HEK293 (cell line): ENCODE measurements around the gene KIF2C.

Source experiments
- CTCF ChIA-PET: fragments of 350-600 bp; formaldehyde crosslinking; extraction: SDS; loops from one replicate; lab custom pipeline; 2021; ENCODE audit warnings: antibody characterized with exemption; lab: Yijun Ruan, JAX
- POLR2A ChIA-PET: fragments of 300-600 bp; formaldehyde crosslinking; extraction: SDS; loops from one replicate; lab custom pipeline; 2020; ENCODE audit warnings: antibody characterized with exemption, inconsistent platforms; lab: Yijun Ruan, JAX
- H3K27ac ChIP-seq: fragments of 200-500 bp; sonication (Bioruptor generic); 2 replicates; pipeline ENCODE4 v1.5.1; 2014; ENCODE audit warnings: low read depth, low read length, control low read depth, inconsistent platforms; ENCODE audit errors: extremely low read depth
- H3K36me3 ChIP-seq, 2 experiments: fragments of 200-500 bp in 1 of 2; sonication (Bioruptor generic) in 1 of 2; 1 replicate in 1 of 2; 2 replicates in 1 of 2; pipeline ENCODE4 v1.5.1; 2014 to 2017; ENCODE audit warnings: inconsistent platforms in 2 of 2, low read length in 2 of 2; ENCODE audit not compliant: control insufficient read depth in 2 of 2, insufficient read depth in 1 of 2
- H3K4me1 ChIP-seq: fragments of 200-500 bp; sonication (Bioruptor generic); 2 replicates; pipeline ENCODE4 v1.5.1; 2014; ENCODE audit warnings: mild to moderate bottlenecking, low read length, inconsistent platforms; ENCODE audit not compliant: control insufficient read depth, insufficient read depth
- H3K4me3 ChIP-seq: 2 replicates; pipeline ENCODE4 v1.5.1; 2011; ENCODE audit warnings: low read depth, mild to moderate bottlenecking, control low read depth, low read length, moderate library complexity
- H3K9me3 ChIP-seq: fragments of 200-500 bp; sonication (Bioruptor generic); 2 replicates; pipeline ENCODE4 v1.5.1; 2014; ENCODE audit warnings: low read depth, low read length, inconsistent platforms; ENCODE audit not compliant: control insufficient read depth, insufficient read depth
- EGR2 ChIP-seq: fragments of 450-650 bp; formaldehyde crosslinking; IDR thresholded peaks from 2 replicates; pipeline ENCODE4 v1.5.1; 2016; ENCODE audit warnings: low read depth, missing biosample characterization, missing genetic modification characterization
- GLIS2 ChIP-seq: fragments of 450-650 bp; formaldehyde crosslinking; IDR thresholded peaks from 2 replicates; pipeline ENCODE4 v1.5.1; 2016; ENCODE audit warnings: missing biosample characterization, missing genetic modification characterization
- HOXC10 ChIP-seq: sonication (generic); formaldehyde crosslinking; IDR thresholded peaks from 2 replicates; pipeline ENCODE4 v1.8.1; 2023; ENCODE audit warnings: mild to moderate bottlenecking, missing genetic modification reagents
- REPIN1 ChIP-seq: fragments of 450-650 bp; formaldehyde crosslinking; IDR thresholded peaks from 2 replicates; pipeline ENCODE4 v1.5.1; 2017; ENCODE audit warnings: missing biosample characterization, missing genetic modification characterization, low read depth
- ZFHX2 ChIP-seq: fragments of 450-650 bp; formaldehyde crosslinking; conservative IDR thresholded peaks from 2 replicates; pipeline ENCODE4 v1.5.1; 2016; ENCODE audit warnings: missing biosample characterization, missing genetic modification characterization
- ZNF138 ChIP-seq: fragments of 450-650 bp; formaldehyde crosslinking; IDR thresholded peaks from 2 replicates; pipeline ENCODE4 v1.5.1; 2016; ENCODE audit warnings: missing biosample characterization, missing genetic modification characterization, borderline replicate concordance
- ZNF2 ChIP-seq: fragments of 450-650 bp; formaldehyde crosslinking; IDR thresholded peaks from 2 replicates; pipeline ENCODE4 v1.5.1; 2016; ENCODE audit warnings: missing biosample characterization, missing genetic modification characterization
- ZNF311 ChIP-seq: fragments of 450-650 bp; formaldehyde crosslinking; IDR thresholded peaks from 2 replicates; pipeline ENCODE4 v1.5.1; 2017; ENCODE audit warnings: missing biosample characterization, missing genetic modification characterization, borderline replicate concordance
- ZNF335 ChIP-seq: fragments of 450-650 bp; formaldehyde crosslinking; conservative IDR thresholded peaks from 2 replicates; pipeline ENCODE4 v1.5.1; 2016; ENCODE audit warnings: missing biosample characterization, missing genetic modification characterization
- ZNF561 ChIP-seq: fragments of 450-650 bp; IDR thresholded peaks from 2 replicates; pipeline ENCODE4 v1.5.1; 2018; ENCODE audit warnings: missing biosample characterization, missing genetic modification characterization, borderline replicate concordance
- ZNF571 ChIP-seq: fragments of 450-650 bp; formaldehyde crosslinking; IDR thresholded peaks from 2 replicates; pipeline ENCODE4 v1.5.0; 2017; ENCODE audit warnings: missing biosample characterization, missing genetic modification characterization
- ZNF585B ChIP-seq: fragments of 450-650 bp; formaldehyde crosslinking; IDR thresholded peaks from 2 replicates; pipeline ENCODE4 v1.5.1; 2016; ENCODE audit warnings: missing biosample characterization, missing genetic modification characterization
- ZNF768 ChIP-seq: fragments of 450-650 bp; formaldehyde crosslinking; IDR thresholded peaks from 2 replicates; pipeline ENCODE4 v1.5.1; 2018; ENCODE audit warnings: missing biosample characterization, mild to moderate bottlenecking, missing genetic modification characterization
- ZNF791 ChIP-seq: fragments of 450-650 bp; formaldehyde crosslinking; IDR thresholded peaks from 2 replicates; pipeline ENCODE4 v1.5.1; 2016; ENCODE audit warnings: missing biosample characterization, missing genetic modification characterization
- TF ChIP-seq, protein P1 (sequence below): fragments of 450-650 bp; formaldehyde crosslinking; IDR thresholded peaks from 2 replicates; pipeline ENCODE4 v1.5.1; 2016; ENCODE audit warnings: missing biosample characterization, missing genetic modification characterization
- TF ChIP-seq, protein P2 (sequence below): fragments of 450-650 bp; formaldehyde crosslinking; IDR thresholded peaks from 2 replicates; pipeline ENCODE4 v1.5.1; 2017; ENCODE audit warnings: missing biosample characterization, mild to moderate bottlenecking, missing genetic modification characterization, moderate library complexity
- TF ChIP-seq, protein P3 (sequence below): fragments of 450-650 bp; formaldehyde crosslinking; IDR thresholded peaks from 2 replicates; pipeline ENCODE4 v1.5.1; 2016; ENCODE audit warnings: missing biosample characterization, missing genetic modification characterization
- TF ChIP-seq, protein P4 (sequence below): fragments of 450-650 bp; formaldehyde crosslinking; conservative IDR thresholded peaks from 2 replicates; pipeline ENCODE4 v1.5.1; 2016; ENCODE audit warnings: low read depth, missing biosample characterization, missing genetic modification characterization
- TF ChIP-seq, protein P5 (sequence below): fragments of 450-650 bp; formaldehyde crosslinking; IDR thresholded peaks from 2 replicates; pipeline ENCODE4 v1.5.1; 2016; ENCODE audit warnings: missing biosample characterization, missing genetic modification characterization

Gene KIF2C

DNA sequence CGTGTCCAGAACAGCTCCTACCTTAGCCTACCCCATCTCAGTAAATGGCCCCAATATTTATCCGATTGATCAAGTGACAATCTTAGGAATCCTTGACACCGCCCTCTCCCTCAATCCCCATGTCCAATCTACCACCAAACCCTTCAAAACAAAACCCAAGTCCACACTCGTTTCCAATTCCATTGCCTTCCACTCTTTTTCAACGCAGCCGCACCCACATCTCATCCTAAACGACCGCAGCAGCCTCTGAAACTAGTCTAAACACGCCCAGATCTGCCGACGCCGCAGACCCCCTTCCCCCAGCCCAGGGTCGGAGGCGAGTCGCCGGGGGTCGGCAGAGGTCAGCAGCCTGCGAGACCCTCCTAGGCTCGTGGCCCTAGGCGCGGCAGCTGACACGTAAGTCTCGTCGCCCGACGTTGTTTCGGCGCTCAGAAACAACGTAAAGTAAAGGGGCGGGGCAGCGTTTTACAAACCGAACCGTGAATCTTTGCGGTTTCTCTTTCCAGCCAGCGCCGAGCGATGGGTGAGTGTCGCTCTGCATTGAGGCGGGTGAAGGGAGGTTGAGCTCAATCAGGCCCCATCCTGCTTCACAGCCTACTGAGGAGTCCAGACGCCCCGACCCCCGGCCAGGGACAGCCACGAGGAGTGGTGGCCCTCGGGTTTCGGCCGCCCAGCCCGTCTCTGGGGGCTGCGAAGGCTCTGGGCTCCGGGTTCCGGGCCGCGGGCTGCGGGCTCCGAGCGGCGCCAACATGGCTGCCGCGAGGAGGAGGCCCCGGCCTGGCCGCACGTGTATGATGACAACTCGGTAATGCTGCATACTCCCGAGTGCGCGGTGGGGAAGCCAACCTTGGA lies 35.7 kb downstream of the KIF2C start, which contains the start of gene RPS8 (continued):
- TF ChIP-seq, protein P1, sequence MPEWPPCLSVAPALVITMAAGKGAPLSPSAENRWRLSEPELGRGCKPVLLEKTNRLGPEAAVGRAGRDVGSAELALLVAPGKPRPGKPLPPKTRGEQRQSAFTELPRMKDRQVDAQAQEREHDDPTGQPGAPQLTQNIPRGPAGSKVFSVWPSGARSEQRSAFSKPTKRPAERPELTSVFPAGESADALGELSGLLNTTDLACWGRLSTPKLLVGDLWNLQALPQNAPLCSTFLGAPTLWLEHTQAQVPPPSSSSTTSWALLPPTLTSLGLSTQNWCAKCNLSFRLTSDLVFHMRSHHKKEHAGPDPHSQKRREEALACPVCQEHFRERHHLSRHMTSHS (tag by site-specific recombination): no peak
- TF ChIP-seq ZNF335: peak; percentile 38; the same call in 1 of the 2 replicates

DNA sequence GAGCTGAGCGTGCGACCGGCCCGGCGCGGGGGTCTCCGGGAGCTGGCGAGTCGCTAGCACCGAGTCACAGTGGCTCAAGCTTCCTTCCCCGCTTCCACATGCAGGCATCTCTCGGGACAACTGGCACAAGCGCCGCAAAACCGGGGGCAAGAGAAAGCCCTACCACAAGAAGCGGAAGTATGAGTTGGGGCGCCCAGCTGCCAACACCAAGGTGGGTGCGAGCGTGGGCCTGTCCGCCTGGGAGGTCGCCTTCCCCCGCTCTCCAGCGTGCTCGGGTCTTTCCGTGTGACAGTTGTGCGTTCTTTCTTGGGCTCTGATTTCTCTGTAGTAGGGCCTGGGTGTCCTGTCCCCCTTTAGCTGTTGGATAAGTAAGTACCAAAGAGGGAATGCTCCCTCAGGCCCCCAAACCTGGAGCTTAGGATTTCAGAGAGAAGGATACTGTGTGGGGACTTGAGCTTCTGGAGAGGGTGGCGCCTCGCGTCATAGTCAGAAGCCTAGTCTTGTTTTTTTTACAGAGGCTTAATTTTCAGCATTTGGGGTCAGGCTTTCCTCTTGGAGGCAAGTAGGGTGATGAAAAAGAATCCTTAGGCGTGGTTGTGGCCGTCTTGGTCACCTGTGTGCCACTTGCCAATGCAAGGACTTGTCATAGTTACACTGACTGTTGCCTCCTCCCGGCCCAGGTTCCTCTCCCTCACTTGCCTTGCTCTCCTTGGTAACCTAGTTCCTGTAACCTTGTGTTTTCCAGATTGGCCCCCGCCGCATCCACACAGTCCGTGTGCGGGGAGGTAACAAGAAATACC lies 36.5 kb downstream of the KIF2C start:
- Histone ChIP-seq H3K27ac (peak overlapping the region; percentile 99), H3K4me3 (peak overlapping the region; percentile 63), H3K4me1 (no peaks in the 10 kb centered on the region), H3K9me3 (no peaks in the 10 kb centered on the region), H3K36me3 (peaks cover 33 to 55% of the 10 kb centered on the region in 2 experiments; a peak in 2 of 3 replicates)
- POLR2A ChIA-PET: interaction anchor here (0.5 to 3.1 kb wide), 35 partner anchors 9 to 746 kb away, joined by 3 to 41 read pairs (median 6); partner anchors contain the start of genes ARMH1, BEST4, BTBD19 and DYNLT4
- peak; percentile 87 for TF ChIP-seq ZNF335
- peak; percentile 63 for TF ChIP-seq ZFHX2
- TF ChIP-seq ZNF768 (tag by site-specific recombination): no peak
- TF ChIP-seq EGR2 (tag by site-specific recombination): peak; percentile 57
- TF ChIP-seq, protein P2, sequence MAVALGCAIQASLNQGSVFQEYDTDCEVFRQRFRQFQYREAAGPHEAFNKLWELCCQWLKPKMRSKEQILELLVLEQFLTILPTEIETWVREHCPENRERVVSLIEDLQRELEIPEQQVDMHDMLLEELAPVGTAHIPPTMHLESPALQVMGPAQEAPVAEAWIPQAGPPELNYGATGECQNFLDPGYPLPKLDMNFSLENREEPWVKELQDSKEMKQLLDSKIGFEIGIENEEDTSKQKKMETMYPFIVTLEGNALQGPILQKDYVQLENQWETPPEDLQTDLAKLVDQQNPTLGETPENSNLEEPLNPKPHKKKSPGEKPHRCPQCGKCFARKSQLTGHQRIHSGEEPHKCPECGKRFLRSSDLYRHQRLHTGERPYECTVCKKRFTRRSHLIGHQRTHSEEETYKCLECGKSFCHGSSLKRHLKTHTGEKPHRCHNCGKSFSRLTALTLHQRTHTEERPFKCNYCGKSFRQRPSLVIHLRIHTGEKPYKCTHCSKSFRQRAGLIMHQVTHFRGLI (tag by site-specific recombination): peak; percentile 39; the same call in 1 of the 2 replicates
- CTCF ChIA-PET: interaction anchor here (0.6 to 2.2 kb wide), 3 partner anchors 11 to 296 kb away, joined by 3 to 11 read pairs (median 6); partner anchors contain the start of genes BEST4 and RNU5D-1

DNA sequence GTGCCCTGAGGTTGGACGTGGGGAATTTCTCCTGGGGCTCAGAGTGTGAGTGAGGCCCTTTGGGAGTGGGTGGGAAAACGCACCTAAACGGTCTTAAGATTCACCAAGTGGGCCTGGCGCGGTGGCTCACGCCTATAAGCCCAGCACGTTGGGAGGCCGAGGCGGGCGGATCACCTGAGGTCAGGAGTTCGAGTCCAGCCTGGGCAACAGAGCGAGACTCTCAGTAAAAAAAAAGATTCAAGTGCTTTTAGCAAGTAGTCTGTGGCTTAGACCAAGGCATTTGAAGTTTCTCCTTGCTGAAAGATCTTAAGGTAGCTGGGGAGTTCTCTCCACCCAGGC lies 37.1 kb downstream of the KIF2C start:
- no peaks in the 10 kb centered on the region for H3K9me3 ChIP-seq
- TF ChIP-seq ZNF571 (tag by site-specific recombination): no peak
- TF ChIP-seq, protein P3, sequence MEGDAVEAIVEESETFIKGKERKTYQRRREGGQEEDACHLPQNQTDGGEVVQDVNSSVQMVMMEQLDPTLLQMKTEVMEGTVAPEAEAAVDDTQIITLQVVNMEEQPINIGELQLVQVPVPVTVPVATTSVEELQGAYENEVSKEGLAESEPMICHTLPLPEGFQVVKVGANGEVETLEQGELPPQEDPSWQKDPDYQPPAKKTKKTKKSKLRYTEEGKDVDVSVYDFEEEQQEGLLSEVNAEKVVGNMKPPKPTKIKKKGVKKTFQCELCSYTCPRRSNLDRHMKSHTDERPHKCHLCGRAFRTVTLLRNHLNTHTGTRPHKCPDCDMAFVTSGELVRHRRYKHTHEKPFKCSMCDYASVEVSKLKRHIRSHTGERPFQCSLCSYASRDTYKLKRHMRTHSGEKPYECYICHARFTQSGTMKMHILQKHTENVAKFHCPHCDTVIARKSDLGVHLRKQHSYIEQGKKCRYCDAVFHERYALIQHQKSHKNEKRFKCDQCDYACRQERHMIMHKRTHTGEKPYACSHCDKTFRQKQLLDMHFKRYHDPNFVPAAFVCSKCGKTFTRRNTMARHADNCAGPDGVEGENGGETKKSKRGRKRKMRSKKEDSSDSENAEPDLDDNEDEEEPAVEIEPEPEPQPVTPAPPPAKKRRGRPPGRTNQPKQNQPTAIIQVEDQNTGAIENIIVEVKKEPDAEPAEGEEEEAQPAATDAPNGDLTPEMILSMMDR (tag by site-specific recombination): no peak
- TF ChIP-seq, protein P4, sequence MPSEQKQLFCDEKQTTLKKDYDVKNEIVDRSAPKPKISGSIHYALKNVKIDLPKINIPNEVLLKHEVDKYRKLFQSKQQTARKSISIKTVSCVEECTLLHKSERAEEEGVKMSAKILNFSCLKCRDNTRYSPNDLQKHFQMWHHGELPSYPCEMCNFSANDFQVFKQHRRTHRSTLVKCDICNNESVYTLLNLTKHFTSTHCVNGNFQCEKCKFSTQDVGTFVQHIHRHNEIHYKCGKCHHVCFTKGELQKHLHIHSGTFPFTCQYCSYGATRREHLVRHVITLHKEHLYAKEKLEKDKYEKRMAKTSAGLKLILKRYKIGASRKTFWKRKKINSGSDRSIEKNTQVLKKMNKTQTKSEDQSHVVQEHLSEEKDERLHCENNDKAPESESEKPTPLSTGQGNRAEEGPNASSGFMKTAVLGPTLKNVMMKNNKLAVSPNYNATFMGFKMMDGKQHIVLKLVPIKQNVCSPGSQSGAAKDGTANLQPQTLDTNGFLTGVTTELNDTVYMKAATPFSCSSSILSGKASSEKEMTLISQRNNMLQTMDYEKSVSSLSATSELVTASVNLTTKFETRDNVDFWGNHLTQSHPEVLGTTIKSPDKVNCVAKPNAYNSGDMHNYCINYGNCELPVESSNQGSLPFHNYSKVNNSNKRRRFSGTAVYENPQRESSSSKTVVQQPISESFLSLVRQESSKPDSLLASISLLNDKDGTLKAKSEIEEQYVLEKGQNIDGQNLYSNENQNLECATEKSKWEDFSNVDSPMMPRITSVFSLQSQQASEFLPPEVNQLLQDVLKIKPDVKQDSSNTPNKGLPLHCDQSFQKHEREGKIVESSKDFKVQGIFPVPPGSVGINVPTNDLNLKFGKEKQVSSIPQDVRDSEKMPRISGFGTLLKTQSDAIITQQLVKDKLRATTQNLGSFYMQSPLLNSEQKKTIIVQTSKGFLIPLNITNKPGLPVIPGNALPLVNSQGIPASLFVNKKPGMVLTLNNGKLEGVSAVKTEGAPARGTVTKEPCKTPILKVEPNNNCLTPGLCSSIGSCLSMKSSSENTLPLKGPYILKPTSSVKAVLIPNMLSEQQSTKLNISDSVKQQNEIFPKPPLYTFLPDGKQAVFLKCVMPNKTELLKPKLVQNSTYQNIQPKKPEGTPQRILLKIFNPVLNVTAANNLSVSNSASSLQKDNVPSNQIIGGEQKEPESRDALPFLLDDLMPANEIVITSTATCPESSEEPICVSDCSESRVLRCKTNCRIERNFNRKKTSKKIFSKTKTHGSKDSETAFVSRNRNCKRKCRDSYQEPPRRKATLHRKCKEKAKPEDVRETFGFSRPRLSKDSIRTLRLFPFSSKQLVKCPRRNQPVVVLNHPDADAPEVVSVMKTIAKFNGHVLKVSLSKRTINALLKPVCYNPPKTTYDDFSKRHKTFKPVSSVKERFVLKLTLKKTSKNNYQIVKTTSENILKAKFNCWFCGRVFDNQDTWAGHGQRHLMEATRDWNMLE (tag by site-specific recombination): no peak
- TF ChIP-seq, protein P5, sequence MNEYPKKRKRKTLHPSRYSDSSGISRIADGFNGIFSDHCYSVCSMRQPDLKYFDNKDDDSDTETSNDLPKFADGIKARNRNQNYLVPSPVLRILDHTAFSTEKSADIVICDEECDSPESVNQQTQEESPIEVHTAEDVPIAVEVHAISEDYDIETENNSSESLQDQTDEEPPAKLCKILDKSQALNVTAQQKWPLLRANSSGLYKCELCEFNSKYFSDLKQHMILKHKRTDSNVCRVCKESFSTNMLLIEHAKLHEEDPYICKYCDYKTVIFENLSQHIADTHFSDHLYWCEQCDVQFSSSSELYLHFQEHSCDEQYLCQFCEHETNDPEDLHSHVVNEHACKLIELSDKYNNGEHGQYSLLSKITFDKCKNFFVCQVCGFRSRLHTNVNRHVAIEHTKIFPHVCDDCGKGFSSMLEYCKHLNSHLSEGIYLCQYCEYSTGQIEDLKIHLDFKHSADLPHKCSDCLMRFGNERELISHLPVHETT: no peak
- no peak for TF ChIP-seq ZNF585B (tag by site-specific recombination)
- no peak for TF ChIP-seq GLIS2 (tag by site-specific recombination)
- no peak for TF ChIP-seq ZNF561 (tag by site-specific recombination)
- TF ChIP-seq ZNF138 (tag by site-specific recombination): no peak
- 0 out of 2 replicates have a peak, but pooled peaks have one; percentile 4 for TF ChIP-seq ZNF2
- TF ChIP-seq ZNF791: no peak
- TF ChIP-seq REPIN1 (tag by site-specific recombination): no peak
- no peak for TF ChIP-seq ZNF311 (tag by site-specific recombination)
- no peak for TF ChIP-seq HOXC10 (CRISPR knock-in tag)

More for the DNA sequence above, 37.1 kb downstream of the KIF2C start:
- Histone ChIP-seq H3K27ac (peak overlapping the region; percentile 99), H3K4me1 (no peaks in the 10 kb centered on the region), H3K36me3 (peaks cover 36 to 61% of the 10 kb centered on the region in 2 experiments; a peak in 2 of 3 replicates), H3K4me3 (peak overlapping the region; percentile 63)
- ChIA-PET POLR2A (interaction anchor here (1.0 to 3.1 kb wide), 13 partner anchors 8 to 527 kb away, joined by 5 to 41 read pairs (median 17); partner anchors contain the start of genes ARMH1, BEST4, BTBD19 and HECTD3), CTCF (interaction anchor here (0.6 to 2.2 kb wide), 3 partner anchors 9 to 46 kb away, joined by 3 to 11 read pairs (median 6); partner anchors contain the start of genes BEST4 and RNU5D-1)
